Testis (tissue), 3 donors: Measurements from ENCODE around the gene BCL7B. TPM values are rescaled to one million over a fixed set of nuclear protein-coding genes. Genes with fewer than 3 reads are reported as not detected.

Source experiments
- DNase-seq: peaks from one replicate; pipeline ENCODE4 v3.0.0-alpha.2; 2019
- H3K27ac ChIP-seq, 2 donors: fragments of 200-600 bp; sonication (generic); one replicate each; pipeline ENCODE4 v1.5.1; 2019
- H3K27me3 ChIP-seq: fragments of 200-600 bp; sonication (generic); one replicate; pipeline ENCODE4 v1.5.1; 2019
- H3K36me3 ChIP-seq: fragments of 200-600 bp; sonication (generic); one replicate; pipeline ENCODE4 v1.5.1; 2017; ENCODE audit warnings: low read depth; ENCODE audit errors: missing control alignments
- H3K4me1 ChIP-seq: fragments of 200-600 bp; sonication (generic); one replicate; pipeline ENCODE4 v1.5.1; 2019
- H3K4me3 ChIP-seq, 2 donors: fragments of 200-600 bp; sonication (generic); one replicate each; pipeline ENCODE4 v1.5.1; 2017 to 2019
- H3K9me3 ChIP-seq: fragments of 200-600 bp; sonication (generic); one replicate; pipeline ENCODE4 v1.5.1; 2017
- CTCF ChIP-seq, 3 experiments: fragments of 450-650 bp in 2 of 3; fragments of 200-600 bp in 1 of 3; sonication (generic) in 1 of 3; IDR thresholded peaks; one replicate each; pipeline ENCODE4 v1.5.1; 2016 to 2019; ENCODE audit warnings: antibody characterized with exemption in 3 of 3, mild to moderate bottlenecking in 2 of 3, moderate library complexity in 1 of 3
- POLR2A ChIP-seq: fragments of 450-650 bp; IDR thresholded peaks from one replicate; pipeline ENCODE4 v1.6.1; 2017; ENCODE audit warnings: antibody characterized with exemption, mild to moderate bottlenecking, moderate library complexity
- WGBS, 2 donors: methylation state at CpG; one replicate each; pipeline ENCODE4 v1.1.5; 2018; 5-methylcytosine and 5-hydroxymethylcytosine counted together
- intact Hi-C: fragments of 100-400 bp; cut with DNase I; formaldehyde crosslinking; loops from one replicate; pipeline ENCODE4 v1.15.1; 2023; ENCODE audit warnings: low total_unique reads
- polyA plus RNA-seq: library from polyadenylated mRNA; stranded (reverse); fragments of 350-450 nt; fragmentation: Illumina TruSeq; extraction: RNeasy Lipid Tissue Mini Kit (QIAGEN cat#74804); gene quantifications from one replicate; pipeline ENCODE4 v1.2.3, GENCODE V29; 2014; ENCODE audit warnings: low read depth, low replicate concordance; ENCODE audit not compliant: insufficient read depth
- total RNA-seq, 2 donors: library from RNA; depleted of rRNA; stranded (reverse); fragments of >200 nt; gene quantifications; one replicate each; pipeline ENCODE4 v1.2.3, GENCODE V29; 2016

BCL7B gene
- total and polyA plus RNA-seq, 3 donors from 2014 or later = 83.0 to 91.1 (median 88.9) TPM

- no peaks in the 10 kb centered on the region for H3K9me3 ChIP-seq
- no peaks in the 10 kb centered on the region for H3K36me3 ChIP-seq
- no peaks in the 10 kb centered on the region for H3K27me3 ChIP-seq
- H3K27ac ChIP-seq = no peak overlapping the region
- TF ChIP-seq POLR2A = no peak
- no peak for TF ChIP-seq CTCF (IDR thresholded peaks at IDR 0.05)
- H3K4me3 ChIP-seq = no peak overlapping the region
- DNase-seq = no peak
- H3K4me1 ChIP-seq = peaks cover 14% of the 10 kb centered on the region
- intact Hi-C loops = no loop called here
- WGBS, 2 donors = 57 to 70% methylated on average over 1 to 6 of the region's 6 CpGs
These were observed 15.3 kb upstream of the BCL7B start for GRCh38 chr7:73572767-73573186.

- WGBS, 2 donors = 92 to 93% methylated on average over 10 of the region's 10 CpGs
- intact Hi-C loops = no loop called here
These were observed 13.5 kb upstream of the BCL7B start for GRCh38 chr7:73570977-73571376.

GRCh38 chr7:73570521-73570920 is 13.0 kb upstream of the BCL7B start:
- DNase-seq = no peak
- no peaks in the 10 kb centered on the region for H3K36me3 ChIP-seq
- WGBS, 2 donors = 93% methylated on average over 20 to 21 of the region's 22 CpGs
- TF ChIP-seq POLR2A (no peak), CTCF (IDR thresholded peaks at IDR 0.05) (no peak)
- H3K27me3 ChIP-seq = no peaks in the 10 kb centered on the region
- intact Hi-C loops = no loop called here
- peaks cover 3% of the 10 kb centered on the region for H3K4me1 ChIP-seq
- no peaks in the 10 kb centered on the region for H3K9me3 ChIP-seq
- H3K4me3 ChIP-seq = no peak overlapping the region
- H3K27ac ChIP-seq = no peak overlapping the region

More at GRCh38 chr7:73570977-73571376, 13.5 kb upstream of the BCL7B start:
- no peak for DNase-seq
- no peaks in the 10 kb centered on the region for H3K4me1 ChIP-seq
- H3K36me3 ChIP-seq = no peaks in the 10 kb centered on the region
- no peaks in the 10 kb centered on the region for H3K27me3 ChIP-seq
- H3K4me3 ChIP-seq = no peak overlapping the region
- TF ChIP-seq POLR2A (no peak), CTCF (IDR thresholded peaks at IDR 0.05) (no peak)
- no peak overlapping the region for H3K27ac ChIP-seq
- H3K9me3 ChIP-seq = no peaks in the 10 kb centered on the region

GRCh38 chr7:73569042-73569608 is 11.6 kb upstream of the BCL7B start:
- no peaks in the 10 kb centered on the region for H3K36me3 ChIP-seq
- intact Hi-C loops = no loop called here
- 67 to 69% methylated on average over 5 of the region's 5 CpGs for WGBS, 2 donors

More at GRCh38 chr7:73569042-73569608, 11.6 kb upstream of the BCL7B start:
- DNase-seq = no peak
- Histone ChIP-seq H3K4me3 (no peak overlapping the region), H3K27ac (no peak overlapping the region), H3K9me3 (no peaks in the 10 kb centered on the region), H3K4me1 (peaks cover 6% of the 10 kb centered on the region), H3K27me3 (no peaks in the 10 kb centered on the region)
- TF ChIP-seq CTCF (IDR thresholded peaks at IDR 0.05) (no peak), POLR2A (no peak)
